Measurements from ENCODE around the gene GLDC.

Gene GLDC

GRCh38 chr9:6677803-6678202 lies 32.3 kb upstream of the GLDC start:
- Histone ChIP-seq H3K4me1 (ENCODE audit: control insufficient read depth, insufficient read depth, low read length, unreplicated experiment) (peaks cover 2% of the 10 kb centered on the region), H3K27ac (ENCODE audit: low read depth, low read length) (no peak overlapping the region), H3K27me3 (ENCODE audit: insufficient read depth, low read length) (no peaks in the 10 kb centered on the region), H3K79me2 (ENCODE audit: control insufficient read depth, insufficient read depth, low read length, unreplicated experiment) (peaks cover 10% of the 10 kb centered on the region), H3K4me3 (ENCODE audit: low read depth, low read length) (no peak overlapping the region), H2AFZ (ENCODE audit: low read length, unreplicated experiment) (no peak overlapping the region), H3K36me3 (ENCODE audit: insufficient read depth, low read length) (no peaks in the 10 kb centered on the region)

- Histone ChIP-seq H3K27ac (ENCODE audit: low read depth, low read length) (no peak overlapping the region), H3K79me2 (ENCODE audit: control insufficient read depth, insufficient read depth, low read length, unreplicated experiment) (no peaks in the 10 kb centered on the region), H3K27me3 (ENCODE audit: insufficient read depth, low read length) (no peaks in the 10 kb centered on the region), H3K4me3 (ENCODE audit: low read depth, low read length) (no peak overlapping the region), H3K4me1 (ENCODE audit: control insufficient read depth, insufficient read depth, low read length, unreplicated experiment) (no peaks in the 10 kb centered on the region), H3K36me3 (ENCODE audit: insufficient read depth, low read length) (no peaks in the 10 kb centered on the region), H2AFZ (ENCODE audit: low read length, unreplicated experiment) (no peak overlapping the region)
Measured at GRCh38 chr9:6676254-6676921, 30.9 kb upstream of the GLDC start.

DNA sequence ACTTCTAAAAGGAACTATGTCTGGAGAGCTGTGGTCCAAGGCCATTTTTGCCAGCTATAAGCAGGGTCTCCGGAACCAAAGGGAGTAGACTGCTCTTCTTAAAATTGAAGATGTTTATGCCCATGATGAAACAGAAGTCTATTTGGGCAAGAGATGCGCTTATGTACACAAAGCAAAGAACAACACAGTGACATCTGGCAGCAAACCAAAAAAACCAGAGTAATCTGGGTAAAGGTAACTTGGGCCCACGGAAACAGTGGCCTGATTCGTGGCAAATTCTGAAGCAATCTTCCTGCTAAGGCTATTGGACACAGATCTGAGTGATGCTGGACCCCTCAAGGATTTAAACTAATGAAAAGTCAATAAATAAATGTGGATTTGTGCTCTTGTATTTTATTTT lies 29.7 kb upstream of the GLDC start:
- H3K27ac ChIP-seq (ENCODE audit: low read depth, low read length) = no peak overlapping the region
- no peak overlapping the region for H2AFZ ChIP-seq (ENCODE audit: low read length, unreplicated experiment)
- no peaks in the 10 kb centered on the region for H3K79me2 ChIP-seq (ENCODE audit: control insufficient read depth, insufficient read depth, low read length, unreplicated experiment)
- H3K27me3 ChIP-seq (ENCODE audit: insufficient read depth, low read length) = no peaks in the 10 kb centered on the region
- no peaks in the 10 kb centered on the region for H3K4me1 ChIP-seq (ENCODE audit: control insufficient read depth, insufficient read depth, low read length, unreplicated experiment)
- no peak overlapping the region for H3K4me3 ChIP-seq (ENCODE audit: low read depth, low read length)
- H3K36me3 ChIP-seq (ENCODE audit: insufficient read depth, low read length) = no peaks in the 10 kb centered on the region

- Histone ChIP-seq H3K4me1 (ENCODE audit: control insufficient read depth, insufficient read depth, low read length, unreplicated experiment) (no peaks in the 10 kb centered on the region), H2AFZ (ENCODE audit: low read length, unreplicated experiment) (no peak overlapping the region), H3K79me2 (ENCODE audit: control insufficient read depth, insufficient read depth, low read length, unreplicated experiment) (no peaks in the 10 kb centered on the region), H3K27me3 (ENCODE audit: insufficient read depth, low read length) (no peaks in the 10 kb centered on the region), H3K4me3 (ENCODE audit: low read depth, low read length) (no peak overlapping the region), H3K27ac (ENCODE audit: low read depth, low read length) (no peak overlapping the region), H3K36me3 (ENCODE audit: insufficient read depth, low read length) (no peaks in the 10 kb centered on the region)
Measured at GRCh38 chr9:6673326-6674025, 27.9 kb upstream of the GLDC start.

- Histone ChIP-seq H3K27ac (ENCODE audit: low read depth, low read length) (no peak overlapping the region), H3K36me3 (ENCODE audit: insufficient read depth, low read length) (no peaks in the 10 kb centered on the region), H3K4me1 (ENCODE audit: control insufficient read depth, insufficient read depth, low read length, unreplicated experiment) (no peaks in the 10 kb centered on the region)
Measured at GRCh38 chr9:6672118-6672517, 26.6 kb upstream of the GLDC start.

DNA sequence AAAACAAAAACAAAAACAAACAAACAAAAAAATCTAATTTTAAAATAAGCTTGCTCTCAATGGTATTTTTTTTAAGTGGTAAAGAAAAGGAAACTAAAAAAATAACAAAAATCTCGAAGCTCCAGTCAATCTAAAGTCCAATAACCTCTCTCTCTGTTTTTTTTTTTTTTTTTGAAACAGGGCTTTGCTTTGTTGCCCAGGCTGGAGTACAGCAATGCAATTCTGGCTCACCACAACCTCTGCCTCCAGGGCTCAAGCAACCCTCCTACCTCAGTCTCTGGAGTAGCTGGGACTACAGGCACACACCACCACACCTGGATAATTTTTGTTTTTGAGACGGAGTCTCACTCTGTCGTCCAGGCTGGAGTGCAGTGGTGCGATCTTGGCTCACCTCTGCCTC lies 25.9 kb upstream of the GLDC start:
- no peaks in the 10 kb centered on the region for H3K79me2 ChIP-seq (ENCODE audit: control insufficient read depth, insufficient read depth, low read length, unreplicated experiment)
- H3K4me3 ChIP-seq (ENCODE audit: low read depth, low read length) = no peak overlapping the region
- no peaks in the 10 kb centered on the region for H3K4me1 ChIP-seq (ENCODE audit: control insufficient read depth, insufficient read depth, low read length, unreplicated experiment)
- H3K27ac ChIP-seq (ENCODE audit: low read depth, low read length) = no peak overlapping the region
- H2AFZ ChIP-seq (ENCODE audit: low read length, unreplicated experiment) = no peak overlapping the region
- no peaks in the 10 kb centered on the region for H3K36me3 ChIP-seq (ENCODE audit: insufficient read depth, low read length)
- no peaks in the 10 kb centered on the region for H3K27me3 ChIP-seq (ENCODE audit: insufficient read depth, low read length)

More at GRCh38 chr9:6672118-6672517, 26.6 kb upstream of the GLDC start:
- H3K79me2 ChIP-seq (ENCODE audit: control insufficient read depth, insufficient read depth, low read length, unreplicated experiment) = no peaks in the 10 kb centered on the region
- no peaks in the 10 kb centered on the region for H3K27me3 ChIP-seq (ENCODE audit: insufficient read depth, low read length)
- H3K4me3 ChIP-seq (ENCODE audit: low read depth, low read length) = no peak overlapping the region
- H2AFZ ChIP-seq (ENCODE audit: low read length, unreplicated experiment) = no peak overlapping the region

DNA sequence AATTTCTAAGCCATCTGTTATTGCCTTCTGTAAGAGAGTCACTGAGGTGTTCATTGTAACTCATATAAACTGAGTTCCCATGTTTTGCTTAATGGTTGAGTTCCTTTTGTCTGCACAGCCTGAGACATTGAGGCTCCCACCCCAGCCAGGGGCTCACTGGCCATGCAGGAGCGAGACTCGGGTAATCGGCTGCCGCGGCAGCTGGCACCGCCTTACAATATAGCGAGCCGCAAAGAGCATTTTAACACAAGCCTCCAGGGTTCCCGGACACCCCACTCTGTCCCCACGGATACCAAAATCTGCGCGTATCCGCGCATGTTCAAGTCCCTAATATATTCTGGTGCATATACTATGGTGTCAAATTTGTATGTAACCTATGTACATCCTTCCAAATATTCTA lies 24.4 kb upstream of the GLDC start:
- no peaks in the 10 kb centered on the region for H3K4me1 ChIP-seq (ENCODE audit: control insufficient read depth, insufficient read depth, low read length, unreplicated experiment)
- no peak overlapping the region for H2AFZ ChIP-seq (ENCODE audit: low read length, unreplicated experiment)
- H3K79me2 ChIP-seq (ENCODE audit: control insufficient read depth, insufficient read depth, low read length, unreplicated experiment) = no peaks in the 10 kb centered on the region
- H3K27ac ChIP-seq (ENCODE audit: low read depth, low read length) = no peak overlapping the region
- no peak overlapping the region for H3K4me3 ChIP-seq (ENCODE audit: low read depth, low read length)
- H3K27me3 ChIP-seq (ENCODE audit: insufficient read depth, low read length) = no peaks in the 10 kb centered on the region
- no peaks in the 10 kb centered on the region for H3K36me3 ChIP-seq (ENCODE audit: insufficient read depth, low read length)

- H3K36me3 ChIP-seq (ENCODE audit: insufficient read depth, low read length) = no peaks in the 10 kb centered on the region
Measured at GRCh38 chr9:6667633-6668280, 22.2 kb upstream of the GLDC start.

GRCh38 chr9:6667080-6667479 lies 21.6 kb upstream of the GLDC start:
- no peaks in the 10 kb centered on the region for H3K36me3 ChIP-seq (ENCODE audit: insufficient read depth, low read length)
- no peaks in the 10 kb centered on the region for H3K79me2 ChIP-seq (ENCODE audit: control insufficient read depth, insufficient read depth, low read length, unreplicated experiment)
- no peak overlapping the region for H2AFZ ChIP-seq (ENCODE audit: low read length, unreplicated experiment)
- H3K27me3 ChIP-seq (ENCODE audit: insufficient read depth, low read length) = no peaks in the 10 kb centered on the region
- H3K4me3 ChIP-seq (ENCODE audit: low read depth, low read length) = no peak overlapping the region
- H3K4me1 ChIP-seq (ENCODE audit: control insufficient read depth, insufficient read depth, low read length, unreplicated experiment) = no peaks in the 10 kb centered on the region
- H3K27ac ChIP-seq (ENCODE audit: low read depth, low read length) = no peak overlapping the region

More at GRCh38 chr9:6667633-6668280, 22.2 kb upstream of the GLDC start:
- no peak overlapping the region for H3K4me3 ChIP-seq (ENCODE audit: low read depth, low read length)
- H3K27me3 ChIP-seq (ENCODE audit: insufficient read depth, low read length) = no peaks in the 10 kb centered on the region
- no peaks in the 10 kb centered on the region for H3K4me1 ChIP-seq (ENCODE audit: control insufficient read depth, insufficient read depth, low read length, unreplicated experiment)
- H3K27ac ChIP-seq (ENCODE audit: low read depth, low read length) = no peak overlapping the region
- no peaks in the 10 kb centered on the region for H3K79me2 ChIP-seq (ENCODE audit: control insufficient read depth, insufficient read depth, low read length, unreplicated experiment)
- no peak overlapping the region for H2AFZ ChIP-seq (ENCODE audit: low read length, unreplicated experiment)

- Histone ChIP-seq H3K36me3 (ENCODE audit: insufficient read depth, low read length) (no peaks in the 10 kb centered on the region), H3K4me3 (ENCODE audit: low read depth, low read length) (no peak overlapping the region), H2AFZ (ENCODE audit: low read length, unreplicated experiment) (no peak overlapping the region), H3K27ac (ENCODE audit: low read depth, low read length) (no peak overlapping the region), H3K4me1 (ENCODE audit: control insufficient read depth, insufficient read depth, low read length, unreplicated experiment) (no peaks in the 10 kb centered on the region), H3K27me3 (ENCODE audit: insufficient read depth, low read length) (no peaks in the 10 kb centered on the region), H3K79me2 (ENCODE audit: control insufficient read depth, insufficient read depth, low read length, unreplicated experiment) (no peaks in the 10 kb centered on the region)
Measured at GRCh38 chr9:6665628-6666027, 20.1 kb upstream of the GLDC start.
